Vagina (tissue), 2 donors: ENCODE results near the gene TRAPPC2L.

Experiments
- POLR2A ChIP-seq, 2 donors: fragments of 450-650 bp; IDR thresholded peaks; one replicate each; pipeline ENCODE4 v1.6.1; 2017; ENCODE audit warnings: antibody characterized with exemption in 2 of 2, mild to moderate bottlenecking in 2 of 2, moderate library complexity in 2 of 2
- TF ChIP-seq, protein P1 (sequence below), 3 experiments: fragments of 450-650 bp in 2 of 3; fragments of 200-600 bp in 1 of 3; sonication (generic) in 1 of 3; IDR thresholded peaks; one replicate each; pipeline ENCODE4 v1.5.1; 2017 to 2019; ENCODE audit warnings: antibody characterized with exemption in 3 of 3, mild to moderate bottlenecking in 2 of 3, moderate library complexity in 2 of 3

DNA sequence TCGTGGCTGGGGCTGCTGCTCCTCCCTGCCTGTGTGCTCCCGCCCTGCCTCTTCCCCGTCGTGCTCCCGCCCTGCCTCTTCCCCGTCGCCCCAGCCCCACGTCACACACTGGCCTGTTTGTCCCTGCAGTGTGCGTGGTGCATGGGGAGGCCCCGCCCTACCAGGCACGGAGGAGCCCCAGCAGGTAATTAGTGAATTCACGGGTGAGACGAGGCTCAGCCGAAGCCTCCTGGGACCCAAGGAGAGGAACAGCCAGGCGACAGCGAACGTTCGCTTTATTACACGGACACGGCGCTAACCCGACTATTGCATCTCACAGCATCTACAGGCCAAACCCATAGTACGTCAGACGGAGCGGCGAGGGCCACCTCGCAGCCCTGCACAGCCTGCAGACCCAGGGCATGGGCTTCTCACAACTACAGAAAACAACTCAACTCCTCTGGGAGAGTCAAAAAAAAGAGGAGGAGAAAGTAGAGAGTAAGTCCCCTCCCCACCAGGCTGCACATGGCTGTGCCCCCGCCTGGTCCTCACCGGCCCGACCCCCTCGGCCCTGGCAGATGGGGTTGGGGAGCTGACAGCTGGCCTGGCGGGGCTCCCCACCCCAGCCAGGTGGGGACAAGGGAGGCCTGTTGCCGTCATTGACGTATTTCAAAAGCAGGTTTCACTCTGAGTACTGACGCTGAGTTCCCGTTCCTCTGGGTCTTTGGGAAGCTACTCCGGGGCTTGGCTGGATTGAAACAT, 13.9 kb downstream of the TRAPPC2L start:
- TF ChIP-seq, protein P1, sequence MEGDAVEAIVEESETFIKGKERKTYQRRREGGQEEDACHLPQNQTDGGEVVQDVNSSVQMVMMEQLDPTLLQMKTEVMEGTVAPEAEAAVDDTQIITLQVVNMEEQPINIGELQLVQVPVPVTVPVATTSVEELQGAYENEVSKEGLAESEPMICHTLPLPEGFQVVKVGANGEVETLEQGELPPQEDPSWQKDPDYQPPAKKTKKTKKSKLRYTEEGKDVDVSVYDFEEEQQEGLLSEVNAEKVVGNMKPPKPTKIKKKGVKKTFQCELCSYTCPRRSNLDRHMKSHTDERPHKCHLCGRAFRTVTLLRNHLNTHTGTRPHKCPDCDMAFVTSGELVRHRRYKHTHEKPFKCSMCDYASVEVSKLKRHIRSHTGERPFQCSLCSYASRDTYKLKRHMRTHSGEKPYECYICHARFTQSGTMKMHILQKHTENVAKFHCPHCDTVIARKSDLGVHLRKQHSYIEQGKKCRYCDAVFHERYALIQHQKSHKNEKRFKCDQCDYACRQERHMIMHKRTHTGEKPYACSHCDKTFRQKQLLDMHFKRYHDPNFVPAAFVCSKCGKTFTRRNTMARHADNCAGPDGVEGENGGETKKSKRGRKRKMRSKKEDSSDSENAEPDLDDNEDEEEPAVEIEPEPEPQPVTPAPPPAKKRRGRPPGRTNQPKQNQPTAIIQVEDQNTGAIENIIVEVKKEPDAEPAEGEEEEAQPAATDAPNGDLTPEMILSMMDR (IDR thresholded peaks at IDR 0.05), result no peak
- no peak for TF ChIP-seq POLR2A (IDR thresholded peaks at IDR 0.05)
